Measurements from ENCODE around the gene PRKG1.

GRCh38 chr10:52261362-52261761, 1187.1 kb downstream of the PRKG1 start:
- no peak for TF ChIP-seq CTCF (conservative IDR thresholded peaks at IDR 0.05 in 1 of 2, IDR thresholded peaks at IDR 0.05 in 1 of 2; ENCODE audit: low read depth in 1 of 2, low read length in 2 of 2)
- no peak for TF ChIP-seq EZH2 (IDR thresholded peaks at IDR 0.05; ENCODE audit: low read length, missing control alignments)
